ENCODE data around the gene ARL6.

GRCh38 chr3:97810779-97811390 is 46.3 kb downstream of the ARL6 start:
- TF ChIP-seq EZH2phosphoT487 (IDR thresholded peaks at IDR 0.05; ENCODE audit: insufficient read depth, low read depth) (no peak), EZH2 (IDR thresholded peaks at IDR 0.05; ENCODE audit: insufficient read depth, poor library complexity, severe bottlenecking) (no peak)
